GM12878 (cell line): ENCODE measurements around the gene SPATA31D3. TPM values are rescaled to one million over a fixed set of nuclear protein-coding genes. Genes with fewer than 3 reads are reported as not detected.

ENCODE experiments used
- ATAC-seq: fragments of 200-7000 bp; cut with Tn5 transposase; 3 replicates; pipeline ENCODE4 v1.9.1; 2020; ENCODE audit warnings: mild to moderate bottlenecking, moderate library complexity
- BruUV-seq: library from RNA; stranded (reverse); fragments of 400-500 nt; replicated peaks from 2 replicates; lab custom pipeline; 2021; lab: Mats Ljungman, UMichigan
- CTCF ChIA-PET: fragments of 300-600 bp; sonication (Branson Sonifier 250); formaldehyde crosslinking; extraction: SDS; loops from one replicate; lab custom pipeline; 2021; ENCODE audit warnings: inconsistent platforms; lab: Yijun Ruan, JAX
- POLR2A ChIA-PET: fragments of 350-600 bp; formaldehyde crosslinking; extraction: SDS; loops from one replicate; lab custom pipeline; 2021; ENCODE audit warnings: inconsistent platforms; lab: Charles Lee
- RAD21 ChIA-PET: fragments of 300-600 bp; sonication (Branson Sonifier 250); formaldehyde crosslinking; loops from one replicate; lab custom pipeline; 2023; ENCODE audit warnings: antibody characterized with exemption; ENCODE audit not compliant: unreplicated experiment; lab: Charles Lee
- SMC1A ChIA-PET: fragments of 300-600 bp; sonication (Branson Sonifier 250); formaldehyde crosslinking; loops from one replicate; lab custom pipeline; 2023; ENCODE audit not compliant: unreplicated experiment, uncharacterized antibody; lab: Charles Lee
- DNase-seq: peaks from one replicate; pipeline ENCODE4 v3.0.0-alpha.2; 2011; ENCODE audit warnings: low read depth, low spot score
- FAIRE-seq: peaks from 3 replicates; lab custom pipeline; 2011; peaks lifted over from hg19 to GRCh38; lab: Jason Lieb, UNC
- H2AFZ ChIP-seq: 2 replicates; pipeline ENCODE4 v1.6.0; 2011; ENCODE audit warnings: low read depth, low read length, control low read depth; ENCODE audit not compliant: control insufficient read depth
- H3K27ac ChIP-seq: 2 replicates; pipeline ENCODE4 v1.5.1; 2011; ENCODE audit warnings: control low read depth; ENCODE audit not compliant: control insufficient read depth, insufficient read depth
- H3K27me3 ChIP-seq, 2 experiments: replicated peaks in 1 of 2; 2 replicates each; pipeline versions ENCODE4 v1.6.0 to v1.6.1; 2011; ENCODE audit warnings: low read length in 1 of 2; ENCODE audit not compliant: control insufficient read depth in 2 of 2, insufficient read depth in 2 of 2
- H3K36me3 ChIP-seq, 2 experiments: 2 replicates each; pipeline ENCODE4 v1.5.1; 2011; ENCODE audit warnings: low read length in 1 of 2; ENCODE audit not compliant: control insufficient read depth in 2 of 2, insufficient read depth in 2 of 2
- H3K4me1 ChIP-seq: 2 replicates; pipeline ENCODE4 v1.6.1; 2011; ENCODE audit warnings: mild to moderate bottlenecking, low read length, moderate library complexity, mixed read lengths; ENCODE audit not compliant: control insufficient read depth, insufficient read depth
- H3K4me2 ChIP-seq: 2 replicates; pipeline ENCODE4 v1.6.0; 2011; ENCODE audit warnings: control low read depth; ENCODE audit not compliant: control insufficient read depth, insufficient read depth
- H3K4me3 ChIP-seq: fragments of 200-600 bp; sonication (generic); 2 replicates; pipeline ENCODE4 v1.5.1; 2016
- H3K79me2 ChIP-seq: 2 replicates; pipeline ENCODE4 v1.6.0; 2011; ENCODE audit warnings: low read length; ENCODE audit not compliant: control insufficient read depth, insufficient read depth
- H3K9ac ChIP-seq: 2 replicates; pipeline ENCODE4 v1.8.0; 2011; ENCODE audit warnings: low read length, control low read depth, mixed read lengths; ENCODE audit not compliant: control insufficient read depth, insufficient read depth
- H3K9me3 ChIP-seq: replicated peaks from 3 replicates; pipeline ENCODE4 v1.5.1; 2011; ENCODE audit warnings: mild to moderate bottlenecking, low read length; ENCODE audit not compliant: control insufficient read depth, insufficient read depth
- H4K20me1 ChIP-seq: 2 replicates; pipeline ENCODE4 v1.6.0; 2011; ENCODE audit not compliant: control insufficient read depth, insufficient read depth
- CHD4 ChIP-seq: fragments of 200-600 bp; sonication (generic); IDR thresholded peaks from 2 replicates; pipeline ENCODE4 v1.6.1; 2016; ENCODE audit warnings: mild to moderate bottlenecking
- FOS ChIP-seq: IDR thresholded peaks from 3 replicates; pipeline ENCODE4 v1.6.1; 2011; ENCODE audit warnings: borderline replicate concordance; ENCODE audit not compliant: insufficient read length; ENCODE audit errors: extremely low read depth
- ZNF384 ChIP-seq: IDR thresholded peaks from 2 replicates; pipeline ENCODE4 v1.6.1; 2012; ENCODE audit warnings: low read depth, mild to moderate bottlenecking, low read length, improper control_type of control experiment, borderline replicate concordance
- WGBS: methylation state at CpG from one replicate; pipeline ENCODE4 v1.1.6; 2016; ENCODE audit warnings: low lambda C conversion rate; ENCODE audit not compliant: insufficient replicate concordance, insufficient coverage; ENCODE audit errors: missing lambda C conversion rate; 5-methylcytosine and 5-hydroxymethylcytosine counted together
- in situ Hi-C: fragments of 300-500 bp; cut with MboI; formaldehyde crosslinking; loops from 9 replicates; pipeline ENCODE4 v1.14.3; 2018; ENCODE audit warnings: mixed read lengths
- intact Hi-C: fragments of 100-400 bp; cut with micrococcal nuclease; formaldehyde crosslinking; loops from one replicate; pipeline ENCODE4 v1.14.2; 2022; ENCODE audit not compliant: unreplicated experiment
- polyA plus RNA-seq, 11 experiments: library from polyadenylated mRNA; depleted of rRNA in 4 of 11; unstranded in 6 of 11; stranded (reverse) in 5 of 11; fragments of >200 nt; fragmentation: Nextera tagmentation in 4 of 11; fragmentation: Illumina TruSeq in 1 of 11; extraction: Ambion mirVana in 4 of 11; extraction: Trizol in 1 of 11; gene quantifications; 1 replicate in 1 of 11; 2 replicates in 10 of 11; pipeline versions ENCODE4 v1.2.1 to v1.2.3, GENCODE V29; 2011 to 2016; ENCODE audit warnings: inconsistent platforms in 2 of 11, missing spikeins in 2 of 11, low read depth in 1 of 11
- total RNA-seq, 4 experiments: library from RNA; depleted of rRNA in 3 of 4; stranded (reverse); fragments of >200 nt in 3 of 4; fragmentation: Illumina TruSeq in 1 of 4; extraction: Trizol in 1 of 4; gene quantifications; 2 replicates each; pipeline versions ENCODE4 v1.2.1 to v1.2.3, GENCODE V29; 2013 to 2021

SPATA31D3 gene
- total and polyA plus RNA-seq, 10 of the 15 experiments (the other 5 are each of a cell fraction or from before 2014, with no cell fraction given) = not detected

DNA sequence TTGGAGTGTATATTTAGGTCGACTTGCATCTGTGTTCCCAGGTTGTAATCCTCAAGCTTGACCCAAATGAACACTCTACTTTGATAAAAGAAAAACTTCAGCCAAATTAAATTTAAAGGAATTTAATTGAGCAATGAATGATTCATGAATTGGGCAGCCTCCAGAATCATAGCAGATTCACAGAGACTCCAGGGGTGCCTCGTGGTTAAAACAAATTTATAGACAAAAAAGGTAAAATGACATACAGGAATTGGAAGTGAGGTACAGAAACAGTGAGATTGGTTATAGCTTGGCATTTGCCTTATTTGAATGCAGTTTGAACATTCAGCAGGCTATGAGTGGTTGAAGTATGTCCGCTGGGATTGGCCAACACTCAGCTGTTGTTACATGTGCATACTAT is 36.6 kb upstream of the SPATA31D3 start:
- H4K20me1 ChIP-seq = no peaks in the 10 kb centered on the region
- no peak for ATAC-seq
- no peak for FAIRE-seq
- H3K4me3 ChIP-seq = no peak overlapping the region
- H3K79me2 ChIP-seq = no peaks in the 10 kb centered on the region
- RAD21 ChIA-PET = no interaction called here
- WGBS = 8% methylated on average over 3 of the region's 3 CpGs
- no TSS peak for BruUV-seq
- CTCF ChIA-PET = no interaction called here
- H3K4me2 ChIP-seq = no peak overlapping the region
- H3K4me1 ChIP-seq = no peaks in the 10 kb centered on the region
- no peak overlapping the region for H3K27ac ChIP-seq
- no peaks in the 10 kb centered on the region for H3K27me3 ChIP-seq
- intact Hi-C loops (no loop called here), in situ Hi-C loops (no loop called here)
- POLR2A ChIA-PET = no interaction called here
- no peaks in the 10 kb centered on the region for H3K9me3 ChIP-seq
- no peaks in the 10 kb centered on the region for H3K36me3 ChIP-seq
- SMC1A ChIA-PET = no interaction called here
- no peak overlapping the region for H2AFZ ChIP-seq
- no peak for TF ChIP-seq CHD4
- TF ChIP-seq ZNF384 = no peak
- DNase-seq = no peak
- no peak overlapping the region for H3K9ac ChIP-seq

DNA sequence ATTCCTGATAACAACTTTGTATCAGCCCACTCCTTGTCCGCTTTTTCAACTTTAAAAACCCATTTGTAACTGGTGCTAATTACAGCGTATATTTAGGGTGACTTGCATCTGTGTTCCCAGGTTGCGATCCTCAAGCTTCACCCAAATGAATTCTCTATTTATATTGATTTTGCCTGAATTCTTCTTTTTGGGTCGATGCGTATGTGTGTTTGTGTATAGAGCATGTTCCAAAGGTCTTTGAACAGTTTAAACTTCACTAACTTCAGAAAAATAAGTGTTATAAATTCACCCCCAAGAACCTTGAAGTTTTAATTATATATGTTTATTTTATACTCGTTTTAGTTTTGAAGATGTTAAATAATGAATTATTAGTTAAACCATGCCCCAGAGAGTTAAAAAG is 31.2 kb upstream of the SPATA31D3 start:
- FAIRE-seq (no peak), DNase-seq (no peak), ATAC-seq (no peak)
- H3K79me2 ChIP-seq = no peaks in the 10 kb centered on the region
- ChIA-PET SMC1A (no interaction called here), CTCF (no interaction called here), POLR2A (no interaction called here), RAD21 (no interaction called here)
- no TSS peak for BruUV-seq
- H3K27me3 ChIP-seq = no peaks in the 10 kb centered on the region
- H3K4me2 ChIP-seq = no peak overlapping the region
- intact Hi-C loops = no loop called here
- H3K27ac ChIP-seq = no peak overlapping the region
- no peak overlapping the region for H2AFZ ChIP-seq
- in situ Hi-C loops = no loop called here
- no peak overlapping the region for H3K9ac ChIP-seq
- H3K36me3 ChIP-seq = no peaks in the 10 kb centered on the region
- H3K4me3 ChIP-seq = no peak overlapping the region
- no peaks in the 10 kb centered on the region for H3K4me1 ChIP-seq
- TF ChIP-seq FOS = no peak
- H3K9me3 ChIP-seq = no peaks in the 10 kb centered on the region
- 44% methylated on average over 6 of the region's 6 CpGs for WGBS
- no peaks in the 10 kb centered on the region for H4K20me1 ChIP-seq
